Measurements from ENCODE around the gene PPFIBP2. TPM values are rescaled to one million over a fixed set of nuclear protein-coding genes. Genes with fewer than 3 reads are reported as not detected.

The PPFIBP2 gene
- total and polyA plus RNA-seq, 2 of the 13 experiments (the other 11 are each of a cell fraction or from before 2014, with no cell fraction given) = 15.0 to 52.5 TPM

GRCh38 chr11:7573558-7574296 is 59.9 kb downstream of the PPFIBP2 start (continued):
- TF ChIP-seq ARNT (IDR thresholded peaks at IDR 0.05) = no peak
- peak; percentile 62; the same call in 1 of the 2 replicates for TF ChIP-seq TAF1 (CRISPR knock-in tag; IDR thresholded peaks at IDR 0.05)
- TF ChIP-seq ZNF232 (CRISPR knock-in tag; IDR thresholded peaks at IDR 0.05; ENCODE audit: borderline replicate concordance) = no peak
- TF ChIP-seq, protein P1, sequence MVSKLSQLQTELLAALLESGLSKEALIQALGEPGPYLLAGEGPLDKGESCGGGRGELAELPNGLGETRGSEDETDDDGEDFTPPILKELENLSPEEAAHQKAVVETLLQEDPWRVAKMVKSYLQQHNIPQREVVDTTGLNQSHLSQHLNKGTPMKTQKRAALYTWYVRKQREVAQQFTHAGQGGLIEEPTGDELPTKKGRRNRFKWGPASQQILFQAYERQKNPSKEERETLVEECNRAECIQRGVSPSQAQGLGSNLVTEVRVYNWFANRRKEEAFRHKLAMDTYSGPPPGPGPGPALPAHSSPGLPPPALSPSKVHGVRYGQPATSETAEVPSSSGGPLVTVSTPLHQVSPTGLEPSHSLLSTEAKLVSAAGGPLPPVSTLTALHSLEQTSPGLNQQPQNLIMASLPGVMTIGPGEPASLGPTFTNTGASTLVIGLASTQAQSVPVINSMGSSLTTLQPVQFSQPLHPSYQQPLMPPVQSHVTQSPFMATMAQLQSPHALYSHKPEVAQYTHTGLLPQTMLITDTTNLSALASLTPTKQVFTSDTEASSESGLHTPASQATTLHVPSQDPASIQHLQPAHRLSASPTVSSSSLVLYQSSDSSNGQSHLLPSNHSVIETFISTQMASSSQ (IDR thresholded peaks at IDR 0.05; ENCODE audit: low read depth) = peak; percentile 54; the same call in 1 of the 2 replicates
- TF ChIP-seq, protein P1 (CRISPR knock-in tag; IDR thresholded peaks at IDR 0.05; ENCODE audit: borderline replicate concordance) = peak; percentile 61; the same call in 1 of the 2 replicates
- no peak for TF ChIP-seq ZNF773 (CRISPR knock-in tag; IDR thresholded peaks at IDR 0.05; ENCODE audit: borderline replicate concordance)
- TF ChIP-seq ZNF776 (CRISPR knock-in tag; IDR thresholded peaks at IDR 0.05) = 0 out of 2 replicates have a peak, but pooled peaks have one; percentile 44
- peak; percentile 28; the same call in 1 of the 2 replicates for TF ChIP-seq ELF1 (CRISPR knock-in tag; IDR thresholded peaks at IDR 0.05)
- no peak for TF ChIP-seq CAMTA2 (CRISPR knock-in tag; IDR thresholded peaks at IDR 0.05; ENCODE audit: borderline replicate concordance)
- TF ChIP-seq ZNF570 (CRISPR knock-in tag; IDR thresholded peaks at IDR 0.05; ENCODE audit: borderline replicate concordance) = no peak
- peak; percentile 27; the same call in 1 of the 2 replicates for TF ChIP-seq RCOR2 (CRISPR knock-in tag; IDR thresholded peaks at IDR 0.05)
- TF ChIP-seq MTA3 (CRISPR knock-in tag; IDR thresholded peaks at IDR 0.05) = no peak
- TF ChIP-seq, protein P2, sequence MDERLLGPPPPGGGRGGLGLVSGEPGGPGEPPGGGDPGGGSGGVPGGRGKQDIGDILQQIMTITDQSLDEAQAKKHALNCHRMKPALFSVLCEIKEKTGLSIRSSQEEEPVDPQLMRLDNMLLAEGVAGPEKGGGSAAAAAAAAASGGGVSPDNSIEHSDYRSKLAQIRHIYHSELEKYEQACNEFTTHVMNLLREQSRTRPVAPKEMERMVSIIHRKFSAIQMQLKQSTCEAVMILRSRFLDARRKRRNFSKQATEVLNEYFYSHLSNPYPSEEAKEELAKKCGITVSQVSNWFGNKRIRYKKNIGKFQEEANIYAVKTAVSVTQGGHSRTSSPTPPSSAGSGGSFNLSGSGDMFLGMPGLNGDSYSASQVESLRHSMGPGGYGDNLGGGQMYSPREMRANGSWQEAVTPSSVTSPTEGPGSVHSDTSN (CRISPR knock-in tag; IDR thresholded peaks at IDR 0.05) = no peak
- TF ChIP-seq FOXO1 (CRISPR knock-in tag; IDR thresholded peaks at IDR 0.05) = peak; percentile 42
- TF ChIP-seq ZBTB7B (CRISPR knock-in tag; IDR thresholded peaks at IDR 0.05) = 0 out of 2 replicates have a peak, but pooled peaks have one; percentile 39
- 0 out of 2 replicates have a peak, but pooled peaks have one; percentile 43 for TF ChIP-seq ZNF709 (CRISPR knock-in tag; IDR thresholded peaks at IDR 0.05)
- TF ChIP-seq ZBTB37 (CRISPR knock-in tag; IDR thresholded peaks at IDR 0.05) = peak; percentile 96
- peak; percentile 95 for TF ChIP-seq USF2 (IDR thresholded peaks at IDR 0.05; ENCODE audit: low read depth, low read length)
- TF ChIP-seq USF2 (CRISPR knock-in tag; IDR thresholded peaks at IDR 0.05; ENCODE audit: borderline replicate concordance) = peak; percentile 97; the same call in 1 of the 2 replicates
- TF ChIP-seq, protein P3, sequence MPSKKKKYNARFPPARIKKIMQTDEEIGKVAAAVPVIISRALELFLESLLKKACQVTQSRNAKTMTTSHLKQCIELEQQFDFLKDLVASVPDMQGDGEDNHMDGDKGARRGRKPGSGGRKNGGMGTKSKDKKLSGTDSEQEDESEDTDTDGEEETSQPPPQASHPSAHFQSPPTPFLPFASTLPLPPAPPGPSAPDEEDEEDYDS (CRISPR knock-in tag; IDR thresholded peaks at IDR 0.05) = no peak; the same call in none of the 2 replicates
- peak; percentile 89 for TF ChIP-seq PHF21A (CRISPR knock-in tag; IDR thresholded peaks at IDR 0.05)
